HG03025 (cell line): ENCODE data around the gene CAP2.

Source experiments
- ATAC-seq: cut with Tn5 transposase; IDR thresholded peaks from one replicate; pipeline ENCODE4 v1.9.1; 2021; ENCODE audit warnings: mild to moderate bottlenecking, moderate library complexity; ENCODE audit not compliant: unreplicated experiment, low FRiP score

The CAP2 gene

GRCh38 chr6:17472653-17473183, 79.3 kb downstream of the CAP2 start:
- no peak for ATAC-seq

GRCh38 chr6:17473554-17473953, 80.2 kb downstream of the CAP2 start:
- no peak for ATAC-seq

- no peak for ATAC-seq
Measured at GRCh38 chr6:17474289-17474688, 80.9 kb downstream of the CAP2 start.

GRCh38 chr6:17475606-17476244, 82.3 kb downstream of the CAP2 start:
- ATAC-seq = no peak

GRCh38 chr6:17476511-17476910, 83.1 kb downstream of the CAP2 start:
- no peak for ATAC-seq

GRCh38 chr6:17477356-17477755, 84.0 kb downstream of the CAP2 start:
- ATAC-seq = no peak

GRCh38 chr6:17478223-17478907, 85.0 kb downstream of the CAP2 start:
- ATAC-seq = no peak

- no peak for ATAC-seq
Measured at GRCh38 chr6:17478946-17479345, 85.6 kb downstream of the CAP2 start.

- ATAC-seq = no peak
Measured at GRCh38 chr6:17480476-17480875, 87.1 kb downstream of the CAP2 start.

GRCh38 chr6:17482711-17483110, 89.3 kb downstream of the CAP2 start:
- ATAC-seq = no peak

- no peak for ATAC-seq
Measured at GRCh38 chr6:17483391-17484016, 90.1 kb downstream of the CAP2 start.

GRCh38 chr6:17484201-17484849, 90.9 kb downstream of the CAP2 start:
- ATAC-seq = no peak

GRCh38 chr6:17485181-17485580, 91.8 kb downstream of the CAP2 start:
- no peak for ATAC-seq

GRCh38 chr6:17485946-17486345, 92.6 kb downstream of the CAP2 start:
- ATAC-seq = no peak

- no peak for ATAC-seq
Measured at GRCh38 chr6:17486680-17487079, 93.3 kb downstream of the CAP2 start.

GRCh38 chr6:17490724-17491123, 97.3 kb downstream of the CAP2 start:
- ATAC-seq = no peak

GRCh38 chr6:17491416-17492142, 98.2 kb downstream of the CAP2 start:
- ATAC-seq = no peak

GRCh38 chr6:17492350-17492749, 99.0 kb downstream of the CAP2 start:
- ATAC-seq = no peak

- ATAC-seq = no peak
Measured at GRCh38 chr6:17493286-17493685, 99.9 kb downstream of the CAP2 start.

GRCh38 chr6:17494177-17494576, 100.8 kb downstream of the CAP2 start:
- ATAC-seq = no peak
